Esophagus squamous epithelium (tissue), 5 donors: ENCODE measurements around the gene VGLL3. TPM values are rescaled to one million over a fixed set of nuclear protein-coding genes. Genes with fewer than 3 reads are reported as not detected.
A peak's percentile ranks its signal among the peaks of the same experiment; 100 is the strongest.

Source experiments
- DNase-seq: peaks from one replicate; lab custom pipeline; 2025; lab: John Stamatoyannopoulos, UW
- H3K27ac ChIP-seq, 4 donors: fragments of 200-600 bp; sonication (generic); one replicate each; pipeline ENCODE4 v1.5.1; 2016 to 2019; ENCODE audit warnings: mild to moderate bottlenecking in 1 of 4
- H3K27me3 ChIP-seq, 4 donors: fragments of 200-600 bp; sonication (generic); 1 replicate in 3 of 4; 2 replicates in 1 of 4; pipeline versions ENCODE4 v1.5.1 to v1.6.0; 2017 to 2021; ENCODE audit warnings: antibody characterized with exemption in 1 of 4
- H3K36me3 ChIP-seq, 3 donors: fragments of 200-600 bp; sonication (generic); one replicate each; pipeline ENCODE4 v1.5.1; 2016 to 2019
- H3K4me1 ChIP-seq, 3 donors: fragments of 200-600 bp; sonication (generic); one replicate each; pipeline ENCODE4 v1.5.1; 2017 to 2019
- H3K4me3 ChIP-seq, 4 donors: fragments of 200-600 bp; sonication (generic); 1 replicate in 3 of 4; 2 replicates in 1 of 4; pipeline ENCODE4 v1.5.1; 2016 to 2019; ENCODE audit warnings: mild to moderate bottlenecking in 2 of 4, moderate library complexity in 1 of 4
- H3K9me3 ChIP-seq, 3 donors: fragments of 200-600 bp; sonication (generic); one replicate each; pipeline ENCODE4 v1.5.1; 2016 to 2019
- POLR2A ChIP-seq, 4 donors: fragments of 450-650 bp; IDR thresholded peaks; one replicate each; pipeline ENCODE4 v1.6.1; 2017; ENCODE audit warnings: antibody characterized with exemption in 4 of 4, mild to moderate bottlenecking in 4 of 4, moderate library complexity in 3 of 4
- WGBS, 2 donors: methylation state at CpG; one replicate each; pipeline ENCODE4 v1.1.5; 2018; 5-methylcytosine and 5-hydroxymethylcytosine counted together
- intact Hi-C: fragments of 100-400 bp; cut with DNase I; formaldehyde crosslinking; loops from one replicate; pipeline ENCODE4 v1.15.0; 2022
- total RNA-seq, 4 donors: library from RNA; depleted of rRNA; stranded (reverse); fragments of >200 nt; gene quantifications; one replicate each; pipeline ENCODE4 v1.1.0, GENCODE V29; 2016
- TF ChIP-seq, protein P1 (sequence below), 6 experiments: fragments of 450-650 bp in 4 of 6; fragments of 200-600 bp in 2 of 6; sonication (generic) in 2 of 6; IDR thresholded peaks; one replicate each; pipeline ENCODE4 v1.5.1; 2016 to 2019; ENCODE audit warnings: antibody characterized with exemption in 6 of 6, mild to moderate bottlenecking in 4 of 6, moderate library complexity in 4 of 6
- donor health status: DM: yes; HTN: yes; CAD: no.

VGLL3 gene
- total RNA-seq, 4 donors from 2014 or later: 0.30 to 19.8 (median 4.1) TPM

DNA sequence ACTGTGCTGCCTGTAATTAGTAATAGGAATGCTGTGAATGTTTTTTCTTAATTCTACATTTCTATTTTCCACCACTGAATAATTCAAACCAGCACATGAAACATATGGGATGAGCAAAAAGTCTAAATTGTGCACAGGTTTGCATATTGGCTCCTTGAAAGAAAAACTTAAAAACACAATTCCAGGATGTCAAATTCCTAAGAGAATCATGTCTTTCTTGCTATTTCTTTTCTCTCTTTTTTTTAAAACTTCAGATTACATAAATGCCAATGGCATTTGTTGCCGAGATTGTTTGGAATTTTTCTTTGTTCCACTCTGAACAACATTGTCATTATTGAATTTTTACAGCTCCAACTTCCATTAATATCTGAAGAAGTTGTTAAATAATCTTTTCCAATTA, 60.8 kb downstream of the VGLL3 start:
- no peak for DNase-seq
- Histone ChIP-seq H3K4me3 (no peak overlapping the region), H3K27me3 (no peaks in the 10 kb centered on the region), H3K27ac (no peak overlapping the region), H3K9me3 (no peaks in the 10 kb centered on the region), H3K36me3 (no peaks in the 10 kb centered on the region), H3K4me1 (no peaks in the 10 kb centered on the region)
- no peak for TF ChIP-seq POLR2A (IDR thresholded peaks at IDR 0.05)
- TF ChIP-seq, protein P1, sequence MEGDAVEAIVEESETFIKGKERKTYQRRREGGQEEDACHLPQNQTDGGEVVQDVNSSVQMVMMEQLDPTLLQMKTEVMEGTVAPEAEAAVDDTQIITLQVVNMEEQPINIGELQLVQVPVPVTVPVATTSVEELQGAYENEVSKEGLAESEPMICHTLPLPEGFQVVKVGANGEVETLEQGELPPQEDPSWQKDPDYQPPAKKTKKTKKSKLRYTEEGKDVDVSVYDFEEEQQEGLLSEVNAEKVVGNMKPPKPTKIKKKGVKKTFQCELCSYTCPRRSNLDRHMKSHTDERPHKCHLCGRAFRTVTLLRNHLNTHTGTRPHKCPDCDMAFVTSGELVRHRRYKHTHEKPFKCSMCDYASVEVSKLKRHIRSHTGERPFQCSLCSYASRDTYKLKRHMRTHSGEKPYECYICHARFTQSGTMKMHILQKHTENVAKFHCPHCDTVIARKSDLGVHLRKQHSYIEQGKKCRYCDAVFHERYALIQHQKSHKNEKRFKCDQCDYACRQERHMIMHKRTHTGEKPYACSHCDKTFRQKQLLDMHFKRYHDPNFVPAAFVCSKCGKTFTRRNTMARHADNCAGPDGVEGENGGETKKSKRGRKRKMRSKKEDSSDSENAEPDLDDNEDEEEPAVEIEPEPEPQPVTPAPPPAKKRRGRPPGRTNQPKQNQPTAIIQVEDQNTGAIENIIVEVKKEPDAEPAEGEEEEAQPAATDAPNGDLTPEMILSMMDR (IDR thresholded peaks at IDR 0.05): no peak
- WGBS, 2 donors: 29 to 39% methylated on average over 1 of the region's 1 CpG
- intact Hi-C loops: no loop called here

DNA sequence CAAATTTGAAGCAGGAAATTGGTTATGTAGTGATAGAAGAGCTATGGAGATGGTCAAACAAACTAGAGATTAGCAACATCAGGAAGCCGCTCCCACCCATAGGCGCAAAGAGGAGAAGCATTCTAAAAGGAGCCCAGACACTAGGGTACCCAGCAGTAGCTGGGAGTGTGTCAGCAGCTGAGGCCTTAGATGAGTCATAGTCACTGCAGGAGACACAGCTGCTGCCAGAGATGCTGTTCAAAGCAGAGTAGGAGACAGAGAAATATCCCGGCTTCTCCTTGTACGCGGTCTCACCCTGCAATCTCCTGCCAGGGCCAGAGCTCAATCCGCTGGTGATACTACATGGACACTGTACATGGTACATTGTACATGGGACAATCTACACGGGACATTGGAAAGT, 61.9 kb downstream of the VGLL3 start:
- intact Hi-C loops: no loop called here
- Histone ChIP-seq H3K4me3 (no peak overlapping the region), H3K4me1 (no peaks in the 10 kb centered on the region), H3K27me3 (no peaks in the 10 kb centered on the region), H3K9me3 (no peaks in the 10 kb centered on the region), H3K27ac (no peak overlapping the region), H3K36me3 (no peaks in the 10 kb centered on the region)
- WGBS, 2 donors: 81 to 91% methylated on average over 7 of the region's 7 CpGs
- no peak for DNase-seq
- no peak for TF ChIP-seq POLR2A (IDR thresholded peaks at IDR 0.05)
- TF ChIP-seq, protein P1 (IDR thresholded peaks at IDR 0.05): no peak

DNA sequence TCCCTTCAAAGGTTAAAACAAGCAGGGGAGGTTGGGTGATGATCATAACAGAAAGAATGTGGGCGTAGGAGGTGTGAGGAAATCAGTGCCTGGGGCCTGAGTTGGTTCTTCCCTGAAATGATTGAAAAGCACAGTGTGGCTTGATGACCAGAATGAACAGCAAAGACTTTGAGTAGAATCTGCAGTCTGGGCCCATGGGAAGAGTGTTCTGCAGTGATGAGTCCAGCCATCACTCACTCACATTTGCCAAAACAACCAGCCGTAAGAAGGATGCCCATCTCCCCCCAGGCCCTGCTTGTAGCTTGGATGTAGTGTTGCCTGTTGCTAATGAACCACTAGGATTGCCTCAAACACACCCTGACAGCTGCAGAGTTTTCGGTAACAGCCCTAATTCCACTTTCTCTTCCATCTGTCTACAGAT, 67.9 kb downstream of the VGLL3 start:
- Histone ChIP-seq H3K36me3 (no peaks in the 10 kb centered on the region), H3K4me3 (no peak overlapping the region), H3K27me3 (no peaks in the 10 kb centered on the region), H3K9me3 (no peaks in the 10 kb centered on the region), H3K27ac (peak overlapping the region in 1 of 4 donors; percentile 24), H3K4me1 (no peaks in the 10 kb centered on the region)
- intact Hi-C loops: no loop called here
- TF ChIP-seq, protein P1 (IDR thresholded peaks at IDR 0.05): no peak
- TF ChIP-seq POLR2A (IDR thresholded peaks at IDR 0.05): no peak
- no peak for DNase-seq
- 31 to 41% methylated on average over 3 of the region's 3 CpGs for WGBS, 2 donors

DNA sequence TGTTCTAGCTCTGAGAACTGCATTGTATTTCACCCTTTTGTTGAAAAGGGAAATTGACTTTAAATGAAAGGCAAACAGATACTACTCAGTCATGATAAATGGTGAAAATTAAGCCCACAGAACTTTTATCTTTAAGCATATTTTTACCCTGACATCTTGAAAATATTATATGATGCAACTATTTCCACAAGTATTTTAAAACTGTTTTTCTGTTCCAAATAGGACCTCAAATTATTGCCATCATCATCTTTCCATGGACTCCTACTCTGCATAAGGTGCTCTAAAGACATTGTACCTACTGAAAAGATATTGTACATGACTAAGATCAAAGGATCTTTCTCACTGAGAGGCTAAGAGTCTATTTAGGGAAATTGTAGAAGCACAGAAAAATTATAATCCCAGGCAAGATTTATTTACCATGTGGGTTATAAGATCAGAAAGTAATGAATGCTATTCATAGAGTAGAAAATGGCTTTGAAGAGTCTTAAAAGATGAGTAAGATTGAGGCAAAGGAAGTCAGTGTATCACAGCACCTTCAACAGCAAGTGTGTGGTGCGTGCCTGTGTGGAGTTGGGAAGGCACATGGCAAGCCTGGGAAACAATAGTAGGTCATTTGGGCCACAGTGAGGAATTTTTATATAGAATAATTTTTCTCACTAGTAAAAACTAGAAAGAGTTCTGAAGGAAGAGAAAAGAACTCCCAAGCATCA, 68.8 kb downstream of the VGLL3 start:
- intact Hi-C loops: no loop called here
- Histone ChIP-seq H3K27me3 (no peaks in the 10 kb centered on the region), H3K4me1 (no peaks in the 10 kb centered on the region), H3K4me3 (no peak overlapping the region), H3K9me3 (no peaks in the 10 kb centered on the region), H3K27ac (no peak overlapping the region), H3K36me3 (no peaks in the 10 kb centered on the region)
- DNase-seq: no peak
- WGBS, 2 donors: 0 to 80% methylated on average over 1 of the region's 1 CpG
- TF ChIP-seq POLR2A (IDR thresholded peaks at IDR 0.05): no peak
- TF ChIP-seq, protein P1 (IDR thresholded peaks at IDR 0.05): no peak

DNA sequence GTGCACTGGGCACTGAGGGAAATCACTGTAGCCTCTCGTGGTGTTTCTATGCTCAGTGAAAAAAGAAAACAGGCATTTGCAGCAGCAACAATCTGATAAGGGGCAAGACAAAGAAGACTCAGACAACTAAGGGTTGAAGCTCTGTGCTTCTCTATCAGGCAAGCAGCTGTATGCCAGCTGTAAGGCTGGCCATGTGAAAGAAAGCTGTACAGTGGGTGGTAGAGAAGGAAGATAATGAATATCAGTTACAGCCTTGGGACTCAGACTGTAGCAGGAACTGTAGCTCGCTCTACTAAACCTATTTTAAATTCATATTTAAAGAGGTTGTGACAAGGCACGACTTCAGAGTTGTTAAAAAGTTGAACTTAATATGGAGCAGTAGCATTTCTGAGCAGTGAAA, 76.3 kb downstream of the VGLL3 start:
- Histone ChIP-seq H3K27me3 (no peaks in the 10 kb centered on the region), H3K4me3 (no peak overlapping the region), H3K36me3 (no peaks in the 10 kb centered on the region), H3K4me1 (no peaks in the 10 kb centered on the region), H3K27ac (no peak overlapping the region), H3K9me3 (no peaks in the 10 kb centered on the region)
- TF ChIP-seq, protein P1 (IDR thresholded peaks at IDR 0.05): no peak
- no peak for TF ChIP-seq POLR2A (IDR thresholded peaks at IDR 0.05)
- no peak for DNase-seq
- intact Hi-C loops: no loop called here
- WGBS, 2 donors: 39 to 40% methylated on average over 3 of the region's 3 CpGs
